Small intestine (tissue), 7 donors: ENCODE results near the gene TMPRSS9. TPM values are rescaled to one million over a fixed set of nuclear protein-coding genes. Genes with fewer than 3 reads are reported as not detected.
"Not testable (repeated sequence)": the region's sequence is repeated elsewhere in the genome, so short reads cannot be mapped to it uniquely, and the experiment has no call there.

Experiments
- DNase-seq, 2 donors: peaks; one replicate each; pipeline versions ENCODE4 v3.0.0 to v3.0.0-alpha.2; 2013
- FAIRE-seq: peaks from 2 replicates; lab custom pipeline; 2012; peaks lifted over from hg19 to GRCh38; lab: Jason Lieb, UNC
- H3K27ac ChIP-seq, 3 donors: one replicate each; pipeline ENCODE4 v1.5.1; 2013; ENCODE audit warnings: low read length in 2 of 3, mild to moderate bottlenecking in 2 of 3, control low read depth in 1 of 3, inconsistent platforms in 1 of 3, low read depth in 1 of 3, moderate library complexity in 1 of 3
- H3K27me3 ChIP-seq, 3 donors: one replicate each; pipeline ENCODE4 v1.6.1; 2013; ENCODE audit warnings: low read length in 3 of 3, inconsistent platforms in 1 of 3; ENCODE audit not compliant: control insufficient read depth in 3 of 3, insufficient read depth in 3 of 3
- H3K36me3 ChIP-seq, 3 donors: one replicate each; pipeline ENCODE4 v1.6.1; 2013; ENCODE audit warnings: low read length in 3 of 3, inconsistent platforms in 1 of 3, low read depth in 1 of 3, mild to moderate bottlenecking in 1 of 3, moderate library complexity in 1 of 3; ENCODE audit not compliant: control insufficient read depth in 3 of 3, insufficient read depth in 2 of 3
- H3K4me1 ChIP-seq, 3 donors: one replicate each; pipeline ENCODE4 v1.6.1; 2013; ENCODE audit warnings: low read length in 2 of 3, inconsistent platforms in 1 of 3, low read depth in 1 of 3, mild to moderate bottlenecking in 1 of 3, moderate library complexity in 1 of 3; ENCODE audit not compliant: control insufficient read depth in 3 of 3, insufficient read depth in 2 of 3
- H3K4me3 ChIP-seq, 3 donors: one replicate each; pipeline ENCODE4 v1.5.1; 2013; ENCODE audit warnings: low read length in 3 of 3, control low read depth in 1 of 3, inconsistent platforms in 1 of 3, low read depth in 1 of 3, mild to moderate bottlenecking in 1 of 3, moderate library complexity in 1 of 3
- H3K9me3 ChIP-seq, 2 donors: one replicate each; pipeline ENCODE4 v1.6.1; 2013; ENCODE audit warnings: low read depth in 1 of 2, low read length in 1 of 2; ENCODE audit not compliant: control insufficient read depth in 2 of 2, insufficient read depth in 1 of 2
- WGBS, 3 donors: extraction: QIAGEN DNeasy Blood & Tissue Kit; methylation state at CpG; one replicate each; pipeline ENCODE4 v1.1.7; 2013; 5-methylcytosine and 5-hydroxymethylcytosine counted together
- polyA plus RNA-seq, 4 donors: library from polyadenylated mRNA; stranded (reverse) in 3 of 4; unstranded in 1 of 4; fragments of 200-250 nt in 3 of 4; fragments of 120-200 nt in 1 of 4; gene quantifications; one replicate each; pipeline versions ENCODE4 v1.2.1 to v1.2.3, GENCODE V29; 2013
- donor health status: healthy with polysubstance abuse.
- donor health status: control.
- donor health status: control.
- donor health status: Bipolar disorder and iron deficiency.
- donor health status: healthy.

The TMPRSS9 gene
- polyA plus RNA-seq, 4 donors: 0.53 to 0.54 TPM; not detected in 2

DNA sequence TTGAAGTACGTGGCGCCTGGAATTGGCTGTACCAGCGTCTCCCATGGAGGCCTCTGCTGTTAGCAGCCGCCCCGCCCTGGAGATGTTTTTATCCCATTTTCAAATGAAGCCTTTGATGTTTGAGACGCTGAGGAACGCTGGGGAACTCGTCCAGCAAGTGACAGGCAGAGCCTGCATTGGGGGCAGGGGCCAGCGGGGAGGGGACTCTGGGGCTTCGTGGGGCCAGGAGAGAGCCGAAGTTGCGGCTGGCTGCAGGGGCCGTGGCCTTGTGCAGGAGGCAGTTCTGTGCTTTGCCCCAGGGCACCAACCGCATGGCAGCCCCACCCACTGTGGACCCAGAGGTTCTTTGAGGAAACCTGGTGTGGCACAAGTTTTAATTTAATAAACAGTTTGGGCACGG lies 18.1 kb upstream of the TMPRSS9 start:
- H3K4me1 ChIP-seq: peaks cover 0 to 12% (median 0%) of the 10 kb centered on the region in 3 donors
- H3K27ac ChIP-seq: no peak overlapping the region
- H3K36me3 ChIP-seq: peaks cover 3 to 95% (median 4%) of the 10 kb centered on the region in 3 donors
- 37 to 70% (median 49%) methylated on average over 15 of the region's 15 CpGs for WGBS, 3 donors
- H3K4me3 ChIP-seq: no peak overlapping the region
- no peaks in the 10 kb centered on the region for H3K9me3 ChIP-seq
- DNase-seq (no peak), FAIRE-seq (no peak)
- H3K27me3 ChIP-seq: no peaks in the 10 kb centered on the region

DNA sequence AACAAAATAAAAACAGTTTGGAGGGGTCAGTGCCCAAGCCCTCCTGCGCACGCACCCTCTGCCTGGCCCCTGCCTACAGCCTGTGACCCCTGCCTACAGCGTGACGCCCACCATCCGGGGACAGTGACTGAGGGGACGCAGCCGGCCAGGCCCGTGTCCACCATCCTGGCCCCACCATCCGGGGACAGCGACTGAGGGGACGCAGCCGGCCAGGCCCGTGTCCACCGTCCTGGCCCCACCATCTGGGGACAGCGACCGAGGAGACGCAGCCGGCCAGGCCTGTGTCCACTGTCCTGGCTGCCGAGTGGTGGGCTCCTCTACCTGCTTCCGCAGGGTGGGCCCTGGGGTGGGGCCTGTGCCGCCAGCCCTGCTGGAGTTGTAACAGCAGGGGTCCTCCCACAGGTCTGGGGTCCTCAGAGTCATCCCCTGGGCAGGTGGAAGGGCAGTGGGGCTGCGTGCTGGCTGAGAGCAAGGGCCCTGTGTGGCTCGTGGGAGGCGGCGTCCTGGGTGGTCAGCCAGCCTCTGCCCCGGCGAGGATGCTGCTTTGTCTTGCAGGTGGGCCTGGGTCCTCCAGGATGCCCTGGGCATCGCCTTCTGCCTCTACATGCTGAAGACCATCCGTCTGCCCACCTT lies 17.3 kb upstream of the TMPRSS9 start:
- Histone ChIP-seq H3K4me3 (no peak overlapping the region), H3K4me1 (peaks cover 0 to 4% (median 0%) of the 10 kb centered on the region in 3 donors), H3K36me3 (peaks cover 3 to 88% (median 4%) of the 10 kb centered on the region in 3 donors), H3K27ac (no peak overlapping the region), H3K9me3 (no peaks in the 10 kb centered on the region), H3K27me3 (no peaks in the 10 kb centered on the region)
- DNase-seq: no peak
- WGBS, 3 donors: 95 to 96% (median 96%) methylated on average over 26 to 29 of the region's 29 CpGs
- no peak for FAIRE-seq

DNA sequence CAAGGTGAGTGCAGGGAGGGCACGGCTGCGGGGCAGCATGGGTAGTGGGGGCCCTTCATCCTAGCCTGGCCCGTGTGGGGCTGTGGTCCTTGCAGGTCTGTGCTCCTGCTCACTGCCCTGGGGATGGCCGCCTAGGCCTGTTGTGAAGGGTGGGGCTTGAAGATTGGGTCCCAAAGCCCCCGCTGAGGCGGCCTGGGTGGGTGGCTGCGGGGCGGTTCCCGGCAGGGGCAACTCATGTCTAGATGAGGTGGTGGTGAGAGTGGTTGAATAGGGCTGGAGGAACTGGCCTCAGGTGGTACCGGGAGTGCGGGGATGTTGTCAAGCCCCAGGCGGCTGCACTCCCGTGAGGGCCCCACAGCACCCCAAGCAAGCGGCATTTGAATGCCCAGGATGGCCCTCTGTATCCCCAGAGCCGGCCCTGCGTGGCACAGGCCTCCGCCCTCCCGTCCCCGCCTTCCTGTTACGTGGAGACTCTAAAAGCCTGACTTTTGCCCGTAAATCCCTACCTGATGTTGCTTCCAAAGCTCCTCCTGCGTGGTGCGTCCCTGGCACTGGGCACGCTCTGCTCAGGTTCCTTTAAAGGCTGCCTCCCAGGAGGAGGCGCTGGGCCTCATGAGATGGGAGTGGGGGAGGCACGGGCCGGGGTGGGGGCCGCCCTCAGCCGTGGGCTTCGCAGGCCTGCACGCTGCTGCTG lies 16.6 kb upstream of the TMPRSS9 start:
- no peak for FAIRE-seq

GRCh38 chr19:2344381-2344870 lies 15.6 kb upstream of the TMPRSS9 start:
- H3K27ac ChIP-seq: no peak overlapping the region
- peaks cover 0 to 2% of the 10 kb centered on the region in 2 donors for H3K9me3 ChIP-seq
- no peak for DNase-seq
- peaks cover 0 to 4% (median 0%) of the 10 kb centered on the region in 3 donors for H3K4me1 ChIP-seq
- no peak for FAIRE-seq
- H3K27me3 ChIP-seq: no peaks in the 10 kb centered on the region
- no peak overlapping the region for H3K4me3 ChIP-seq
- WGBS, 3 donors: 90 to 94% (median 93%) methylated on average over 16 to 24 of the region's 24 CpGs
- H3K36me3 ChIP-seq: peaks cover 3 to 79% (median 4%) of the 10 kb centered on the region in 3 donors

More for the DNA sequence above, 16.6 kb upstream of the TMPRSS9 start:
- H3K4me1 ChIP-seq: peaks cover 0 to 4% (median 0%) of the 10 kb centered on the region in 3 donors
- DNase-seq: no peak
- no peaks in the 10 kb centered on the region for H3K27me3 ChIP-seq
- no peak overlapping the region for H3K27ac ChIP-seq
- peaks cover 3 to 83% (median 4%) of the 10 kb centered on the region in 3 donors for H3K36me3 ChIP-seq
- whole genome bisulfite sequencing, 3 donors: 92 to 93% (median 93%) methylated on average over 22 to 31 of the region's 31 CpGs
- H3K9me3 ChIP-seq: no peaks in the 10 kb centered on the region
- no peak overlapping the region for H3K4me3 ChIP-seq

DNA sequence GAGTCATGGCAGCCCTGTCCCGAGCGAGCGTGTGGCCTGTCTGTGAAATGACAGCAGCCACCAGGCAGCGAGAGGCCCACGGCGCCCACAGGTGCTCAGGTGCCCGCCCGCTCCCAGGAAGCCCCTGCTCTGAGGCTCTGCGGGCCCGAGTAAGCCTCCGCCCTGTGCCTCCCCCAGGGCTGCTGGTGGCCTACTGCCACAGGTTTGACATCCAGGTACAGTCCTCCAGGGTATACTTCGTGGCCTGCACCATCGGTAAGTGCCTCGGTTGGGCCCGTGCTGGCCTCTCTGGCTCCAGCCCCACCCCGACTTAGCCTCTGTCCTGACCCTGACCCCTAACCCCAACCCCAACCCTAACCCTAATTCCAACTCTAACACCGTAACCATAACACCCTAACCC lies 15.0 kb upstream of the TMPRSS9 start:
- no peak for DNase-seq
- Histone ChIP-seq H3K36me3 (peaks cover 3 to 79% (median 4%) of the 10 kb centered on the region in 3 donors), H3K27ac (no peak overlapping the region)

DNA sequence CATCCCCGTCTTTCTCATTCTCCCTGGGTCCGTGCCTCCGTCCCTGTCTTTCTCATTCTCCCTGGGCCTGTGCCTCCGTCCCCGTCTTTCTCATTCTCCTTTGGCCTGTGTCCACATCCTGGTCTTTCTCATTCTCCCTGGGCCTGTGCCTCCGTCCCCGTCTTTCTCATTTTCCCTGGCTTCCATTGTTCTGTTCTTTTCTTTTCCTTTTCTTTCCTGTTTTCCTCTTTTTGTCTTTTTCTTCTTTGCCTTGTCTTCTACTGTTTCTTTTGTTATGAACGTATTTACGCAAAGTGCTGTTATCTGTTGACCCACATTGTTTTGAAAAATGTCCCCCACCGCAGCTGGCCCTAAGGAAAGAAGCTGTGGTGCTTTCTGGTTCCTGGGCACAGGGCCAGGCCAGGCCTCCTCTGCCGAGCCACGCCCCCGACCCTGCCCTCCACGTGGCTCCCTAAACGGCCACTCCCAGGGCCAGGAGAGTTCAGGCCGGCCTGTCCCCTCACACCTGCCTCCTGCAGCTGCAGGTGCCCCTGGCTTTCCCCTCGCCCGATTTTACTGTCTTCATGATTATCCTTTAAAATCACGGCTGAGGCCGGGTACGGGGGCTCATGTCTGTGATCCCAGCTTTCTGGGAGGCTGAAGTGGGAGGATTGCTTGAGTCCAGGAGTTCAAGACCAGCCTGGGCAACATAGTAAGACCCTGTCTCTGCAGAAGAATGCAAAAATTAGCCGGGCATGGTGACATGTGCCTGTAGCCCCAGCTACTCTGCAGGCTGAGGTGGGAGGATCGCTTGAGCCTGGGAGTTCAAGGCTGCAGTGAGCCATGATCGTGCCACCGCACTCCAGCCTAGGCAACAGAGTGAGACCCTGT lies 14.0 kb upstream of the TMPRSS9 start:
- FAIRE-seq (no peak), DNase-seq (peak; percentile 72 to 80)
- Histone ChIP-seq H3K27ac (peak overlapping the region in 1 of 3 donors; percentile 3), H3K27me3 (no peaks in the 10 kb centered on the region), H3K36me3 (peaks cover 0 to 79% (median 3%) of the 10 kb centered on the region in 3 donors), H3K4me1 (peaks cover 0 to 4% (median 0%) of the 10 kb centered on the region in 3 donors), H3K9me3 (peaks cover 0 to 2% of the 10 kb centered on the region in 2 donors), H3K4me3 (no peak overlapping the region)
- 37 to 62% (median 51%) methylated on average over 25 of the region's 25 CpGs for WGBS, 3 donors

More for the DNA sequence above, 15.0 kb upstream of the TMPRSS9 start:
- Histone ChIP-seq H3K4me3 (no peak overlapping the region), H3K9me3 (peaks cover 0 to 2% of the 10 kb centered on the region in 2 donors), H3K27me3 (no peaks in the 10 kb centered on the region), H3K4me1 (peaks cover 0 to 4% (median 0%) of the 10 kb centered on the region in 3 donors)
- WGBS, 3 donors: 90 to 96% (median 95%) methylated on average over 13 to 17 of the region's 17 CpGs
- FAIRE-seq: no peak

- not testable (repeated sequence) for DNase-seq, H3K4me1 ChIP-seq, FAIRE-seq, H3K4me3 ChIP-seq, H3K27ac ChIP-seq, H3K27me3 ChIP-seq, H3K9me3 ChIP-seq
- 94 to 95% (median 95%) methylated on average over 24 of the region's 24 CpGs for WGBS, 3 donors
- peaks cover 2 to 82% (median 8%) of the 10 kb centered on the region in 3 donors for H3K36me3 ChIP-seq
Observed at GRCh38 chr19:2349818-2350217, 10.2 kb upstream of the TMPRSS9 start.

DNA sequence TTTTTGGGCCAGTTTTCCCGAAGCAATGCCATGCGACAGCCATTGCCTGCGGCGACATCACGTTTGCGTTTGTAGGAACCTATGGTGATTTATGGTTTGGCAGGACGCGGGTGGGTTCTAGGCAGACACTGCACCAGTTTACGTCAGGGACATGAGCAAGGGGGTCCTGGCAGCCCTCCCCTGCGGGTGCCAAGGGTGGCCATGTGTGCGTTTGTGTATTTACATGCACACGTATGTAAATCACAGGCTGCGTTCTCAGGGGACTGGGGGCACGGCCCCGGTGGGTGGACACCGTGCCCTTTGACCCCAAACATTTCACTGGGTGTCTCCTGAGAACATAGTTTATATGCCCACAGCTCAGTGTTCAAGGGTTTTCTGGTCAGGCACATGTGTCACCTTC lies 9.4 kb upstream of the TMPRSS9 start:
- DNase-seq (no peak), FAIRE-seq (no peak)
- Histone ChIP-seq H3K27ac (no peak overlapping the region), H3K36me3 (peaks cover 2 to 81% (median 8%) of the 10 kb centered on the region in 3 donors), H3K9me3 (peaks cover 0 to 2% of the 10 kb centered on the region in 2 donors), H3K4me1 (peaks cover 0 to 4% (median 0%) of the 10 kb centered on the region in 3 donors), H3K4me3 (no peak overlapping the region), H3K27me3 (no peaks in the 10 kb centered on the region)
- WGBS, 3 donors: 82 to 90% (median 86%) methylated on average over 16 of the region's 16 CpGs
